ENCODE results near the gene TNFAIP8. TPM values are rescaled to one million over a fixed set of nuclear protein-coding genes. Genes with fewer than 3 reads are reported as not detected.

TNFAIP8 gene
- total RNA-seq, 1 experiment from 2014 or later = 7.3 TPM

DNA sequence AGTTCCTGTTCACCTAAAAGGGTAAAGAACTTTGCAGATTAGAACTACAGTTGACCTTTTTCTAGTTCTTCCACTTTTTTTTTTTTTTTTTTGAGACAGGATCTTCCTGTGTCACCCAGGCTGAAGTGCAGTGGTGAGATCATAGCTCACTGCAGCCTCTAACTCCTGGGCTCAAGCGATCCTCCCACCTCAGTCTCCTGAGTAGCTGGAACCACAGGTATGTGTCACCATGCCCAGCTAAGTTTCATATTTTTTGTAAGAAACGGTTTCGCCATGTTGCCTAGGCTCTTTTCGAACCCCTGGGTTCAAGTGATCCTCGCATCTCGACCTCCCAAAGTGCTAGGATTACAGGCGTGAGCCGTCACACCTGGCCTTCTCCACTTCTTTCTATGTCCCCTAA, 39.7 kb upstream of the TNFAIP8 start:
- Histone ChIP-seq H3K9me3 (ENCODE audit: control insufficient read depth, low read depth, low read length) (no peaks in the 10 kb centered on the region), H2AFZ (ENCODE audit: low read length) (no peak overlapping the region), H3K56ac (ENCODE audit: insufficient read length, low read depth, low read length) (no peak overlapping the region), H3K27ac (ENCODE audit: insufficient read length, low read depth, low read length) (no peak overlapping the region), H3K14ac (ENCODE audit: insufficient read depth, low read length) (no peak overlapping the region), H4K20me1 (ENCODE audit: control insufficient read depth, insufficient read depth, insufficient read length) (no peaks in the 10 kb centered on the region), H3T11ph (ENCODE audit: low read length) (no peak overlapping the region), H2BK15ac (ENCODE audit: low read depth, low read length) (no peak overlapping the region), H3K9ac (ENCODE audit: extremely low read depth, insufficient read length, low read length) (no peak overlapping the region), H3K79me2 (ENCODE audit: insufficient read depth, low read length) (no peaks in the 10 kb centered on the region), H3K23ac (ENCODE audit: insufficient read length, low read depth, low read length) (no peak overlapping the region), H4K8ac (replicated peaks; ENCODE audit: insufficient read length, low read depth, low read length) (no peak overlapping the region), H2BK5ac (ENCODE audit: insufficient read length, low read length) (no peak overlapping the region), H2AK5ac (ENCODE audit: insufficient read length, low read length) (no peak overlapping the region), H3K4me1 (ENCODE audit: insufficient read depth, low read length) (no peaks in the 10 kb centered on the region), H3K27me3 (ENCODE audit: insufficient read depth, low read length) (no peaks in the 10 kb centered on the region), H4K91ac (ENCODE audit: insufficient read length, low read depth, low read length) (no peak overlapping the region), H2BK20ac (ENCODE audit: low read depth, low read length, poor library complexity, severe bottlenecking) (no peak overlapping the region), H3K79me1 (ENCODE audit: insufficient read depth, low read depth, low read length, poor library complexity, severe bottlenecking) (no peaks in the 10 kb centered on the region), H3K18ac (ENCODE audit: insufficient read length, low read depth, low read length) (no peak overlapping the region), H3K4me2 (ENCODE audit: insufficient read depth, insufficient read length, low read length) (no peak overlapping the region), H3K4ac (ENCODE audit: low read depth, low read length) (no peak overlapping the region), H2BK120ac (ENCODE audit: low read depth, low read length, poor library complexity, severe bottlenecking) (no peak overlapping the region), H2BK12ac (ENCODE audit: insufficient read length, low read depth, low read length) (no peak overlapping the region), H3K23me2 (ENCODE audit: insufficient read length, low read depth, low read length, poor library complexity, severe bottlenecking) (no peaks in the 10 kb centered on the region), H4K5ac (ENCODE audit: insufficient read length, low read depth, low read length) (no peak overlapping the region)
- WGBS (ENCODE audit: extremely low coverage, insufficient read length, low lambda C conversion rate) = no CpG with 5 or more reads among the region's 8 CpGs
- Mint-ChIP-seq H3K36me3 (ENCODE audit: insufficient read depth in 1 of 3, low read depth in 3 of 3) (no peaks in the 10 kb centered on the region), H3K4me1 (peaks cover 11 to 23% of the 10 kb centered on the region in 2 experiments), H3K27me3 (ENCODE audit: low read depth) (no peaks in the 10 kb centered on the region), H3K27ac (peak overlapping the region in 1 of 3 experiments; percentile 39; a peak in 1 of 7 replicates), H3K9me3 (no peaks in the 10 kb centered on the region), H3K4me3 (no peak overlapping the region; a peak in 1 of 5 replicates)
- DNase-seq = no peak
- TF ChIP-seq, protein P1, sequence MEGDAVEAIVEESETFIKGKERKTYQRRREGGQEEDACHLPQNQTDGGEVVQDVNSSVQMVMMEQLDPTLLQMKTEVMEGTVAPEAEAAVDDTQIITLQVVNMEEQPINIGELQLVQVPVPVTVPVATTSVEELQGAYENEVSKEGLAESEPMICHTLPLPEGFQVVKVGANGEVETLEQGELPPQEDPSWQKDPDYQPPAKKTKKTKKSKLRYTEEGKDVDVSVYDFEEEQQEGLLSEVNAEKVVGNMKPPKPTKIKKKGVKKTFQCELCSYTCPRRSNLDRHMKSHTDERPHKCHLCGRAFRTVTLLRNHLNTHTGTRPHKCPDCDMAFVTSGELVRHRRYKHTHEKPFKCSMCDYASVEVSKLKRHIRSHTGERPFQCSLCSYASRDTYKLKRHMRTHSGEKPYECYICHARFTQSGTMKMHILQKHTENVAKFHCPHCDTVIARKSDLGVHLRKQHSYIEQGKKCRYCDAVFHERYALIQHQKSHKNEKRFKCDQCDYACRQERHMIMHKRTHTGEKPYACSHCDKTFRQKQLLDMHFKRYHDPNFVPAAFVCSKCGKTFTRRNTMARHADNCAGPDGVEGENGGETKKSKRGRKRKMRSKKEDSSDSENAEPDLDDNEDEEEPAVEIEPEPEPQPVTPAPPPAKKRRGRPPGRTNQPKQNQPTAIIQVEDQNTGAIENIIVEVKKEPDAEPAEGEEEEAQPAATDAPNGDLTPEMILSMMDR (conservative IDR thresholded peaks at IDR 0.05) = no peak

All from H9 (cell line).